Mucosa of stomach (tissue), 1 donor: ENCODE results near the gene YTHDC2.

Experiments used
- H3K27me3 ChIP-seq: one replicate; pipeline ENCODE4 v1.7.0; 2013; ENCODE audit warnings: mild to moderate bottlenecking, low read length; ENCODE audit not compliant: control insufficient read depth, insufficient read depth
- H3K36me3 ChIP-seq: one replicate; pipeline ENCODE4 v1.7.0; 2013; ENCODE audit warnings: low read length; ENCODE audit not compliant: control insufficient read depth, insufficient read depth
- H3K4me1 ChIP-seq: one replicate; pipeline ENCODE4 v1.7.0; 2013; ENCODE audit warnings: mild to moderate bottlenecking, low read length; ENCODE audit not compliant: control insufficient read depth, insufficient read depth
- H3K4me3 ChIP-seq: one replicate; pipeline ENCODE4 v1.7.0; 2013; ENCODE audit warnings: low read length
- H3K9ac ChIP-seq: one replicate; pipeline ENCODE4 v1.7.0; 2013; ENCODE audit warnings: mild to moderate bottlenecking, low read length, moderate library complexity
- H3K9me3 ChIP-seq: one replicate; pipeline ENCODE4 v1.7.0; 2013; ENCODE audit warnings: mild to moderate bottlenecking, low read length, moderate library complexity; ENCODE audit not compliant: control insufficient read depth
- donor health status: Pancreatic carcinoma.

Gene YTHDC2

DNA sequence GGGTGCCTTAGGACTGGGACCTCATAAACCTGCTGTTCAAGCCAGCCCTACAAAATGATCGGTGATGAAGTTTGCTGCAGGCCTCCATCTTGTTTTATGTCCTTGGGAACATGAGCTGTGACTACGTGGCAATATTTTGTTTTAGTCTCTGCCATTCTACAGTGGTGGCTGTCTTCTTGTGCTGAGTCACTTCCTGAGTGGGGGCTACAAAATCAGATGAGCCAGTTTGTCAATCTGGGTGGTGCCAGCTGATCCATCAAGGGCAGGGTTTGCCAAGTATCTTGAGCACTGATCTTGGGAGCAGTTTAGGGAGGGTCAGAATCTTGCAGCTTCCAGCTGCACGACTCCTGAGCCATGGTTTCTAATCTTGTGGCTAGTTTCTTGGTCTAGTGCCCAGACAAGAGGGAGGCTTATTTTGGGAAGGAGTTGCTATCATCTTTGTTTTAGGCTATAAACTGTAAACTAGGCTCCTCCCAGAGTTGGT, 94.7 kb downstream of the YTHDC2 start:
- Histone ChIP-seq H3K36me3 (no peaks in the 10 kb centered on the region), H3K9me3 (no peaks in the 10 kb centered on the region), H3K9ac (no peak overlapping the region), H3K27me3 (no peaks in the 10 kb centered on the region), H3K4me1 (peaks cover 5% of the 10 kb centered on the region), H3K4me3 (no peak overlapping the region)

GRCh38 chr5:113612060-113612496, 98.6 kb downstream of the YTHDC2 start:
- Histone ChIP-seq H3K27me3 (no peaks in the 10 kb centered on the region), H3K9me3 (no peaks in the 10 kb centered on the region), H3K36me3 (no peaks in the 10 kb centered on the region), H3K4me1 (no peaks in the 10 kb centered on the region), H3K4me3 (no peak overlapping the region), H3K9ac (no peak overlapping the region)

DNA sequence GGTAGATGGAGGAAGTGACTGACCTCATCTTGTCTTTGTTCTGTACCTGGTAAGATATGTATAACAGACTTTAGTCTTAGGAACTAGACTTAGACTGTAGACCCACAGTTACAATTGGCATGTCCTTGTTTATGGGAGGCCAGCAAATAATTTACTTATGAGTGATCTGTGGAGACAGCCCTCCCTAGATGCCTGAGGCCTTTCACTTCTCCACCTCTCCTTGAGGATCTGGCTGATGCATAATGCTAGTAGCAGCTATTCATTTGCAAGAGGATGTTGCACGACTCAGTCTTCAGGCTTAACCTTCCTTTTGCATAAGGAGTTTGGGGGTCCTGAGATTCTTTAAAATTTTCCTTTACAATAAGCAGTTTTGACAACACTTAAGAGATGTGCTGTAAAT, 100.7 kb downstream of the YTHDC2 start:
- Histone ChIP-seq H3K4me3 (no peak overlapping the region), H3K9ac (no peak overlapping the region), H3K4me1 (no peaks in the 10 kb centered on the region), H3K36me3 (no peaks in the 10 kb centered on the region), H3K9me3 (no peaks in the 10 kb centered on the region), H3K27me3 (no peaks in the 10 kb centered on the region)

- Histone ChIP-seq H3K36me3 (no peaks in the 10 kb centered on the region), H3K4me1 (no peaks in the 10 kb centered on the region), H3K9ac (no peak overlapping the region), H3K27me3 (no peaks in the 10 kb centered on the region), H3K4me3 (no peak overlapping the region), H3K9me3 (no peaks in the 10 kb centered on the region)
These were observed 102.2 kb downstream of the YTHDC2 start for GRCh38 chr5:113615708-113616107.

GRCh38 chr5:113617191-113617796, 103.8 kb downstream of the YTHDC2 start:
- H3K27me3 ChIP-seq, result no peaks in the 10 kb centered on the region
- H3K4me1 ChIP-seq, result no peaks in the 10 kb centered on the region
- no peak overlapping the region for H3K4me3 ChIP-seq
- no peaks in the 10 kb centered on the region for H3K9me3 ChIP-seq
- H3K36me3 ChIP-seq, result no peaks in the 10 kb centered on the region
- H3K9ac ChIP-seq, result no peak overlapping the region

DNA sequence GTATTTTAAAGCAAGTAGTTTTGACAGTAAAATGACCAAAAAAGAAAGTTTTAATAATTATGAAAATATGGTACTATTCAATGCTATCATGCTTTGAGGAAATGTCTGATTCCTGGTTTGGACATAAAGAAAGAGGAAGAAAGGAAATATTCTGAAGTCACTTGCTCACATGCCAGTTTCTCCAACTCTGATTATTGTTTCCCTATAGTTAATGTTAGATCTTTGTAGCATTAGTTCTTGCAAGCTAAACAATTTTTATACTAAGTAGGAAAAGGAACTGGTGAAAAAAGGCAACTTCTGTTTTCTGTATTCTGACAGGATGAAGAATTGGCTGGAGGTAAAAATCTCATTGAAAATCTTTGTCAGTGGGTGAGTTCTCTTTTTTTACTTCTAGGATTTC, 119.5 kb downstream of the YTHDC2 start:
- Histone ChIP-seq H3K4me3 (no peak overlapping the region), H3K27me3 (no peaks in the 10 kb centered on the region), H3K9me3 (no peaks in the 10 kb centered on the region), H3K4me1 (no peaks in the 10 kb centered on the region), H3K36me3 (no peaks in the 10 kb centered on the region), H3K9ac (no peak overlapping the region)

DNA sequence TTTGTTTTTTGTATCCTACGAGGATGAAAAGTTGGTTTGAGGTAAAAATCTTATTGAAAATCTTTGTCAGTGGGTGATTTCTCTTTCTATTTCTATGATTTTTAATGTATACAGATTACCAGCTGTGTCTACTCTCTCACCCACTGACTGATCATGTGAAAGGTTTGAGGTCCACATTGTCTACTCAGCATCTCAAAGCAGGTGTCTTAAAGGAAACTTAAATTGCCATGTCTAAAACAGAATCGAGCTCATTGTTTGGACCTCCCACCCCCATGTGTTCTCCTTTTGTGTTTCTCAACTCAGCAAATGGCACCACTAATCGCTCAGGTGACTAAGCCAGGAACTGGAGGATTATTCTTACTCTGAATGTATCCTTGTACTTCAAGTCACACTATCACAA, 121.5 kb downstream of the YTHDC2 start:
- no peaks in the 10 kb centered on the region for H3K36me3 ChIP-seq
- no peak overlapping the region for H3K9ac ChIP-seq
- no peaks in the 10 kb centered on the region for H3K27me3 ChIP-seq
- H3K4me3 ChIP-seq, result no peak overlapping the region
- H3K4me1 ChIP-seq, result no peaks in the 10 kb centered on the region
- H3K9me3 ChIP-seq, result no peaks in the 10 kb centered on the region

DNA sequence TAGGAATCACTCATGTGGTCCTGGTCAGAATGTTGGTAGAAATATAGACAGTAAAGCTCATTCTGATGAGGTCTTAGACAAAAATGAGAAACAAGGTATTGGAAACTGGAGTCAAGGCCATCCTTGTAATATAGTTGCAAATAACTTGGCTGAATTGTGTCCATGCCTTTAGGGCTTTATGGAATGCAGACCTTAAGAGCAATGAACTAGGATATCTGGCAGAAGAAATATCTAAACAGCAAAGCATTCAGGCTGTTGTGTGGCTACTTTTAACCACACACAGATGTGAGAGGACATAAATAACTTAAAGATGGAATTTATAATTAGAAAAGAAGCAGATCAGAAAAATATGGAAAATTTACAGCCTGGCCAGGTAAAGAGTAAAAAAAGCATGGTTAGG, 128.2 kb downstream of the YTHDC2 start:
- no peak overlapping the region for H3K4me3 ChIP-seq
- no peak overlapping the region for H3K9ac ChIP-seq
- H3K4me1 ChIP-seq, result no peaks in the 10 kb centered on the region
- no peaks in the 10 kb centered on the region for H3K9me3 ChIP-seq
- no peaks in the 10 kb centered on the region for H3K36me3 ChIP-seq
- no peaks in the 10 kb centered on the region for H3K27me3 ChIP-seq
